Sigmoid colon (tissue), 7 donors: ENCODE measurements around the gene C17orf113. TPM values are rescaled to one million over a fixed set of nuclear protein-coding genes. Genes with fewer than 3 reads are reported as not detected.

ENCODE experiments used
- DNase-seq: peaks from one replicate; pipeline ENCODE4 v3.0.0-alpha.2; 2019
- H3K27ac ChIP-seq, 4 donors: fragments of 200-600 bp; sonication (generic); one replicate each; pipeline ENCODE4 v1.5.1; 2016 to 2019; ENCODE audit warnings: mild to moderate bottlenecking in 1 of 4
- H3K27me3 ChIP-seq, 3 donors: fragments of 200-600 bp; sonication (generic); one replicate each; pipeline ENCODE4 v1.5.1; 2019; ENCODE audit warnings: mild to moderate bottlenecking in 1 of 3
- H3K36me3 ChIP-seq, 4 donors: fragments of 200-600 bp; sonication (generic); one replicate each; pipeline ENCODE4 v1.5.1; 2016 to 2019
- H3K4me1 ChIP-seq, 4 donors: fragments of 200-600 bp; sonication (generic); one replicate each; pipeline ENCODE4 v1.5.1; 2017 to 2019
- H3K4me3 ChIP-seq, 4 donors: fragments of 200-600 bp; sonication (generic); one replicate each; pipeline ENCODE4 v1.5.1; 2017 to 2019; ENCODE audit warnings: mild to moderate bottlenecking in 2 of 4, moderate library complexity in 1 of 4
- H3K9me3 ChIP-seq, 4 donors: fragments of 200-600 bp in 3 of 4; sonication (generic) in 3 of 4; one replicate each; pipeline versions ENCODE4 v1.5.1 to v1.6.1; 2013 to 2019
- CTCF ChIP-seq, 4 experiments: fragments of 450-650 bp in 3 of 4; fragments of 200-600 bp in 1 of 4; IDR thresholded peaks; one replicate each; pipeline ENCODE4 v1.5.1; 2016 to 2019; ENCODE audit warnings: antibody characterized with exemption in 4 of 4, mild to moderate bottlenecking in 3 of 4, moderate library complexity in 2 of 4
- EP300 ChIP-seq, 4 donors: sonication (generic); formaldehyde crosslinking; IDR thresholded peaks; one replicate each; pipeline ENCODE4 v1.6.1; 2017; ENCODE audit warnings: antibody characterized with exemption in 4 of 4
- POLR2A ChIP-seq, 2 donors: fragments of 450-650 bp; IDR thresholded peaks; one replicate each; pipeline ENCODE4 v1.6.1; 2016; ENCODE audit warnings: antibody characterized with exemption in 2 of 2, mild to moderate bottlenecking in 2 of 2, moderate library complexity in 2 of 2
- POLR2AphosphoS5 ChIP-seq, 4 donors: sonication (generic); formaldehyde crosslinking; IDR thresholded peaks; one replicate each; pipeline ENCODE4 v1.6.1; 2017; ENCODE audit warnings: antibody characterized with exemption in 4 of 4
- WGBS, 2 donors: extraction: QIAGEN DNeasy Blood & Tissue Kit; methylation state at CpG; one replicate each; pipeline ENCODE4 v1.1.7; 2013; 5-methylcytosine and 5-hydroxymethylcytosine counted together
- intact Hi-C: fragments of 100-400 bp; cut with DNase I; formaldehyde crosslinking; loops from one replicate; pipeline ENCODE4 v1.15.1; 2023
- polyA plus RNA-seq, 3 donors: library from polyadenylated mRNA; stranded (reverse); fragments of 200-250 nt; gene quantifications; one replicate each; pipeline ENCODE4 v1.2.3, GENCODE V29; 2013
- total RNA-seq, 4 donors: library from RNA; depleted of rRNA; stranded (reverse); fragments of >200 nt; gene quantifications; one replicate each; pipeline ENCODE4 v1.1.0, GENCODE V29; 2016
- donor health status: healthy with polysubstance abuse.
- donor health status: Bipolar disorder and iron deficiency.
- donor health status: healthy.

C17orf113 gene
- total and polyA plus RNA-seq, 7 donors, result 0.23 to 0.71 (median 0.49) TPM

DNA sequence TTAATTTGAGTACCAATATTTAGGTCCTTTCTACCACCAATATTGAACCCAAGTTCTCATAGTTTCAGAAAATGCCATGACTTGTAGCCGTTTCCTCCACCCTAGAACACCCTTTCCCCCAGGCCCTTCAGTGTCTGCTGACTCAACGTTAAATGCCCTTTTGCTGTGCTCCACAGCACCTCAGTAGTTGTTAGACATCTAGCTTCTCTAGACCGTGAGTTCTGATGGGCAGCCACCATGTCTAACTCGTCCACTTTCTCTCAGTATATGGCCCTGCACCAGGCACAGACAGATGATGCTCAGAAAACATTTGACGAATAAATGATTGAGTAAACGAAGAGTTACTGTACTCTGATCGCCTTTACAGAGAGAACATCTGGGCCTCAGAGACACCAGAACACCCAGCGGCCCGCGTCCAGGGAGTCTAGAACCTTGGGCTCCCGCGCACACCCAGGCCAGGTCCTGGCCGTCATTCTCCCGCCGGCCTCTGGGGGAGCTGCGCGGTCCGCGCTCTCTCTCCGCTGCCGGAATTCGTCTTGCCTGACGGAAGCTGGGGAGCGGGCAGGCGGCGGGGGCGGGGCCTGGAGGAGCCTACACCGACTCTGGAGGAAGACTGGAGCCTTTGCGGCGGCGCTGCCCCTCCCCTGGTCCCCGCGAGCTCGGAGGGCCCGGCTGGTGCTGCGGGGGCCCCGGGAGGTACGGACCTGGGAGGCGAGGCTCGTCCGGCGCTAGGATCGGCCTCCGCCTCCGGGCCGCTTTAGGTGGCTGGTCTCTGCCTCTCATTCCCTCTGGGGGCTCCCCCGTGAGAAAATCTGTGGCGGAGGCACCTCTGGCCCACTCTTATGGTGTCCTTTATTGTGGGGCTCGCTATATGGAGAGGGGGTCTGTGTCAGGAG lies 30.6 kb downstream of the C17orf113 start, which contains the start of gene NKIRAS2:
Gene NKIRAS2, plus strand, starts transcription at position 582 of the 896 bp plus-strand sequence. CDS start 1,488 bp downstream, outside the sequence.
- Histone ChIP-seq H3K4me1 (peaks cover 0 to 55% (median 42%) of the 10 kb centered on the region in 4 donors), H3K27ac (peak within 1 kb of the TSS; percentile 84 to 91 (median 86)), H3K9me3 (no peaks in the 10 kb centered on the region), H3K4me3 (peak within 1 kb of the TSS; percentile 74 to 90 (median 80)), H3K36me3 (peaks cover 13 to 33% (median 21%) of the 10 kb centered on the region in 4 donors), H3K27me3 (no peaks in the 10 kb centered on the region)
- DNase-seq, result peak; percentile 97
- intact Hi-C loops, result no loop called here
- WGBS, 2 donors, result 6 to 7% methylated on average over 49 of the region's 49 CpGs
- TF ChIP-seq CTCF (IDR thresholded peaks at IDR 0.05) (peak; percentile 84 to 97 (median 94)), POLR2A (IDR thresholded peaks at IDR 0.05) (peak in 1 of 2 donors; percentile 33), EP300 (IDR thresholded peaks at IDR 0.05) (no peak), POLR2AphosphoS5 (IDR thresholded peaks at IDR 0.05) (peak; percentile 28 to 79 (median 70))

DNA sequence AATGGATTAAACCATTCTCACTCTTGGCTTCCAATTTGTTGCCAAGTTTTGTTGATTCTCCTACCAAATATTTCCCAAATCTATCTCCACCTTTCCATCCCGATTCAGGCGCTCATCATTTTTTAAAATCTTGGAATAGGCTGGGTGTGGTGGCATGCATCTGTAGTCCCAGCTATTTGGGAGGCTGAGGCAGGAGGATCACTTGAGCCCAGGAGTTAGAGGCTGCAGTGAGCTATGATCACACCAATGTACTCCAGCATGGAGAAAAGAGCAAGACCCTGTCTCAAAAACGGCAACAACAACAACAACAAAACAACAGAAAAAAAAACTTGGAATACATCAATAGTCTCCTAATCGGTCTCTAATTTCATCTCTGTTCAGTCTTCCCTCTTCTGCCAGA lies 31.4 kb downstream of the C17orf113 start:
- no peak overlapping the region for H3K27ac ChIP-seq
- no peak overlapping the region for H3K4me3 ChIP-seq
- peaks cover 0 to 62% (median 46%) of the 10 kb centered on the region in 4 donors for H3K4me1 ChIP-seq
- H3K9me3 ChIP-seq, result no peaks in the 10 kb centered on the region
- no peaks in the 10 kb centered on the region for H3K27me3 ChIP-seq
- WGBS, 2 donors, result 91 to 96% methylated on average over 4 of the region's 4 CpGs
- intact Hi-C loops, result no loop called here
- H3K36me3 ChIP-seq, result peaks cover 10 to 27% (median 18%) of the 10 kb centered on the region in 4 donors
- TF ChIP-seq EP300 (IDR thresholded peaks at IDR 0.05) (no peak), POLR2A (IDR thresholded peaks at IDR 0.05) (no peak), POLR2AphosphoS5 (IDR thresholded peaks at IDR 0.05) (no peak), CTCF (IDR thresholded peaks at IDR 0.05) (no peak)
- DNase-seq, result no peak

GRCh38 chr17:42018339-42018738 lies 32.1 kb downstream of the C17orf113 start:
- Histone ChIP-seq H3K4me1 (peaks cover 0 to 68% (median 50%) of the 10 kb centered on the region in 4 donors), H3K27ac (peak overlapping the region; percentile 89 to 93 (median 92)), H3K36me3 (peaks cover 4 to 20% (median 11%) of the 10 kb centered on the region in 4 donors), H3K9me3 (no peaks in the 10 kb centered on the region), H3K4me3 (peak overlapping the region in 3 of 4 donors; percentile 78 to 90 (median 84)), H3K27me3 (no peaks in the 10 kb centered on the region)
- WGBS, 2 donors, result 44 to 46% methylated on average over 3 of the region's 3 CpGs
- intact Hi-C loops, result no loop called here
- no peak for TF ChIP-seq EP300 (IDR thresholded peaks at IDR 0.05)
- TF ChIP-seq POLR2A (IDR thresholded peaks at IDR 0.05), result no peak
- TF ChIP-seq POLR2AphosphoS5 (IDR thresholded peaks at IDR 0.05), result no peak
- TF ChIP-seq CTCF (IDR thresholded peaks at IDR 0.05), result no peak
- no peak for DNase-seq

- Histone ChIP-seq H3K4me1 (peaks cover 0 to 73% (median 55%) of the 10 kb centered on the region in 4 donors), H3K27me3 (no peaks in the 10 kb centered on the region), H3K9me3 (no peaks in the 10 kb centered on the region), H3K36me3 (peaks cover 3 to 15% (median 8%) of the 10 kb centered on the region in 4 donors), H3K4me3 (peak overlapping the region; percentile 53 to 90 (median 81)), H3K27ac (peak overlapping the region; percentile 89 to 93 (median 92))
- WGBS, 2 donors, result 3 to 5% methylated on average over 11 of the region's 11 CpGs
- TF ChIP-seq POLR2A (IDR thresholded peaks at IDR 0.05) (no peak), CTCF (IDR thresholded peaks at IDR 0.05) (no peak), POLR2AphosphoS5 (IDR thresholded peaks at IDR 0.05) (no peak), EP300 (IDR thresholded peaks at IDR 0.05) (no peak)
- DNase-seq, result no peak
- intact Hi-C loops, result loop anchor here (2.0 kb wide), 1 partner anchor 51 kb away; the partner anchor contains the start of gene CNP
These were observed 32.6 kb downstream of the C17orf113 start for GRCh38 chr17:42017866-42018200.
